ENCODE results near the gene CEP135.

The CEP135 gene

DNA sequence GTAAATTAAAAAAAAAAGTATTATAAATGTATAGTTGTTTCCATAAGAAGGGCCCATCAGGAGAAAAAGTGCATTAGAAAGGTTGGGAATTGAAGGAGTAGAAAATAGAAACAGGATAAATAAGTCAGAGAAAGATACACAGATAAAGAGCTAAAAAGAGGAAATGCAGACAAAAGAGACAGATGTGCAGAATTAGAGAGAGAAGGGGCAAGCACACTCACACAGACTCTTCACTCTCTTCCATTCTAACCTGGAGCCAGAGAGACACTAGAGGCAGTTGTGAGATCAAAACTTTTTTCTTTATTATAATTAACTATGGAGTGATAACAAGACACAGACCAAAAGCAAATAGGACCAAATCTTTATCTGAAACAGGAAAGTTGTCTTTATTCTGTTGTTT lies 134.1 kb downstream of the CEP135 start:
- no peak for DNase-seq

All from femur (tissue), 1 donor.